ENCODE results near the gene IL17REL.
"Not testable (repeated sequence)": the region's sequence is repeated elsewhere in the genome, so short reads cannot be mapped to it uniquely, and the experiment has no call there.

IL17REL gene

DNA sequence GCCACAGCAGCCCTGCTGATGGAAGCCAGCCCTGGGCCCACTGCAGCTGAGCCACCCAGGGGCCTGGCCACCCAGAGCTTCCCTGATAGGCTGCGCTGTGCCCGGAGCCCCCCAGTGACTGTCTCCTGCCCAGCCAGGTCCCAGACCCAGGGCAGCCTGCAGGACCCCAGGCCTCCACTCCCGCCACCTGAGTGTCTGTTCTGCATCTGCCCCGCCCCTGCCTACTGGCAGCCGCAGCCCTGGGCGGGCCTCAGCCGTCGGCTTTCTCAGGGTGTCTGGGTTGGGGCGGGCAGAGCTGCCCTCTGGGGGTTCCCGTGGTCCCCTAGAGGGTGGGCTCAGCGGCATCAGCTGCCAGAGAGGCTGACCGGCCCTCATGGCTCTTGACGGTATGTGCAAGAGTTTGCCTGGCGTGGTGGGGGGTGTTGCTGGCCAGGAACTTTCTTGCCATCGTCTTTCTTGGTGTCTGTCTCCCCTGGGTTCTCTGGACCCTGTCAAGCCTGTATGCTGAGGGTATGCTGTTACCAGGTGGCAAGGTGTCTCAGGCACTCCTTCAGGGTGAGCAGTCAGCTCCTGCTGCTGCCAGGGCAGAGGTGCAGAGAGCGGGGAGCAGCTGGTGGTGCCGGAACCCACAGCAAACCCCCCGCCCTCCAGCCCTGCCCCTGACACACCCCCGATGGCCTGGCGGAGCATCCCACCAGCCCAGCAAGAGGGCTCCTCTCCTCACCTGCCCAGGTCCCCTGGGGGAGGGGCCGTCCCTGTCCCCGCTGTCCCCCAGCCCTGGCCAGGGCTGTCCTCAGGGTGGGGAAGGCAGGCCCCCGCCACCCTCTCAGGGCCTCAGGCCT is 64.2 kb downstream of the IL17REL start:
- Histone ChIP-seq H3K4me1 (peaks cover 11% of the 10 kb centered on the region), H3K4me3 (ENCODE audit: low read depth, low read length) (no peak overlapping the region), H3K9me3 (no peaks in the 10 kb centered on the region), H3K27me3 (no peaks in the 10 kb centered on the region), H3K36me3 (no peaks in the 10 kb centered on the region)
- DNase-seq = no peak
- TF ChIP-seq, protein P1, sequence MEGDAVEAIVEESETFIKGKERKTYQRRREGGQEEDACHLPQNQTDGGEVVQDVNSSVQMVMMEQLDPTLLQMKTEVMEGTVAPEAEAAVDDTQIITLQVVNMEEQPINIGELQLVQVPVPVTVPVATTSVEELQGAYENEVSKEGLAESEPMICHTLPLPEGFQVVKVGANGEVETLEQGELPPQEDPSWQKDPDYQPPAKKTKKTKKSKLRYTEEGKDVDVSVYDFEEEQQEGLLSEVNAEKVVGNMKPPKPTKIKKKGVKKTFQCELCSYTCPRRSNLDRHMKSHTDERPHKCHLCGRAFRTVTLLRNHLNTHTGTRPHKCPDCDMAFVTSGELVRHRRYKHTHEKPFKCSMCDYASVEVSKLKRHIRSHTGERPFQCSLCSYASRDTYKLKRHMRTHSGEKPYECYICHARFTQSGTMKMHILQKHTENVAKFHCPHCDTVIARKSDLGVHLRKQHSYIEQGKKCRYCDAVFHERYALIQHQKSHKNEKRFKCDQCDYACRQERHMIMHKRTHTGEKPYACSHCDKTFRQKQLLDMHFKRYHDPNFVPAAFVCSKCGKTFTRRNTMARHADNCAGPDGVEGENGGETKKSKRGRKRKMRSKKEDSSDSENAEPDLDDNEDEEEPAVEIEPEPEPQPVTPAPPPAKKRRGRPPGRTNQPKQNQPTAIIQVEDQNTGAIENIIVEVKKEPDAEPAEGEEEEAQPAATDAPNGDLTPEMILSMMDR (IDR thresholded peaks at IDR 0.05; ENCODE audit: low read depth, low read length) = no peak

- H3K9me3 ChIP-seq = no peaks in the 10 kb centered on the region
- no peaks in the 10 kb centered on the region for H3K36me3 ChIP-seq
- H3K4me1 ChIP-seq = peaks cover 11% of the 10 kb centered on the region
- no peak overlapping the region for H3K4me3 ChIP-seq (ENCODE audit: low read depth, low read length)
- no peak for DNase-seq
- TF ChIP-seq, protein P1 (IDR thresholded peaks at IDR 0.05; ENCODE audit: low read depth, low read length) = no peak
- H3K27me3 ChIP-seq = no peaks in the 10 kb centered on the region
These were observed 65.3 kb downstream of the IL17REL start for GRCh38 chr22:49947296-49947622.

- TF ChIP-seq, protein P1 (IDR thresholded peaks at IDR 0.05; ENCODE audit: low read depth, low read length) = no peak
- DNase-seq = no peak
- H3K4me3 ChIP-seq (ENCODE audit: low read depth, low read length) = no peak overlapping the region
- no peaks in the 10 kb centered on the region for H3K36me3 ChIP-seq
- H3K9me3 ChIP-seq = no peaks in the 10 kb centered on the region
- H3K27me3 ChIP-seq = no peaks in the 10 kb centered on the region
- peaks cover 11% of the 10 kb centered on the region for H3K4me1 ChIP-seq
These were observed 65.8 kb downstream of the IL17REL start for GRCh38 chr22:49946612-49947295.

DNA sequence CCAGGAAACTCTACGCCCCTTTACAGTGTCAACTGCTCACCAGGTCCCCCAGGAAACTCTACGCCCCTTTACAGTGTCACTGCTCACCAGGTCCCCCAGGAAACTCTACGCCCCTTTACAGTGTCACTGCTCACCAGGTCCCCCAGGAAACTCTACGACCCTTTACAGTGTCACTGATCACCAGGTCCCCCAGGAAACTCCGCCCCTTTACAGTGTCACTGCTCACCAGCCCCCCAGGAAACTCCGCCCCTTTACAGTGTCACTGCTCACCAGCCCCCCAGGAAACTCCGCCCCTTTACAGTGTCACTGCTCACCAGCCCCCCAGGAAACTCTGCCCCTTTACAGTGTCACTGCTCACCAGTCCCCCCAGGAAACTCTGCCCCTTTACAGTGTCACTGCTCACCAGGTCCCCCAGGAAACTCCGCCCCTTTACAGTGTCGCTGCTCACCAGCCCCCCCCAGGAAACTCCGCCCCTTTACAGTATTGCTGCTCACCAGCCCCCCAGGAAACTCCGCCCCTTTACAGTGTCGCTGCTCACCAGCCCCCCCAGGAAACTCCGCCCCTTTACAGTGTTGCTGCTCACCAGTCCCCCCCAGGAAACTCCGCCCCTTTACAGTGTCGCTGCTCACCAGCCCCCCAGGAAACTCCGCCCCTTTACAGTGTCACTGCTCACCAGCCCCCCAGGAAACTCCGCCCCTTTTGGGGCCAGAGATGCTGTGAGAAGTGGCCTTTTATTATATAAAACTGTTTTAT is 67.3 kb downstream of the IL17REL start:
- DNase-seq = peak; percentile 72
- H3K27me3 ChIP-seq; H3K36me3 ChIP-seq; H3K9me3 ChIP-seq; H3K4me3 ChIP-seq (ENCODE audit: low read depth, low read length): not testable (repeated sequence)
- H3K4me1 ChIP-seq = peaks cover 11% of the 10 kb centered on the region
